ENCODE measurements around the gene TCF7L2.

Gene TCF7L2

DNA sequence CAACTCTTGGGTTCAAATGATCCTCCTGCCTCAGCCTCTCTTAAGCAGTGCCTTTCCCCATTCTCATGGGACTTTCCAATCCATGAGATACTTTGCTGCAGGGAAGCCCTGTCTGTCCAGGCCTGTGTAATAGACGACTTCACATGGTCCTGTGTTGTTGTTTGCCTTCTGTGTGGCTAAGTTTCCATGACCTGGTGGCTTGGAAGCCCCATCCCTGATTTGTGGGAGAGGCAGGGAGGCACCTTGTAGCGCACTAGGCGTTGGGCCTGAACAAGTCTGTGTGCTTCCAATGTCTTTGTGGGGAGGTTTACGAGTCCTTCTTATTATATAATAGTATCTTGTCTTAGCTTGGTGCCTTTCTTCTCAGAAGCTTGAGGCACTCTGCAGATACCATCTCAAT is 49.1 kb downstream of the TCF7L2 start:
- ChIA-PET CTCF (no interaction called here), POLR2A (ENCODE audit: low non-redundant PET) (no interaction called here)
- no peak for DNase-seq (ENCODE audit: low spot score)
- TF ChIP-seq, protein P1, sequence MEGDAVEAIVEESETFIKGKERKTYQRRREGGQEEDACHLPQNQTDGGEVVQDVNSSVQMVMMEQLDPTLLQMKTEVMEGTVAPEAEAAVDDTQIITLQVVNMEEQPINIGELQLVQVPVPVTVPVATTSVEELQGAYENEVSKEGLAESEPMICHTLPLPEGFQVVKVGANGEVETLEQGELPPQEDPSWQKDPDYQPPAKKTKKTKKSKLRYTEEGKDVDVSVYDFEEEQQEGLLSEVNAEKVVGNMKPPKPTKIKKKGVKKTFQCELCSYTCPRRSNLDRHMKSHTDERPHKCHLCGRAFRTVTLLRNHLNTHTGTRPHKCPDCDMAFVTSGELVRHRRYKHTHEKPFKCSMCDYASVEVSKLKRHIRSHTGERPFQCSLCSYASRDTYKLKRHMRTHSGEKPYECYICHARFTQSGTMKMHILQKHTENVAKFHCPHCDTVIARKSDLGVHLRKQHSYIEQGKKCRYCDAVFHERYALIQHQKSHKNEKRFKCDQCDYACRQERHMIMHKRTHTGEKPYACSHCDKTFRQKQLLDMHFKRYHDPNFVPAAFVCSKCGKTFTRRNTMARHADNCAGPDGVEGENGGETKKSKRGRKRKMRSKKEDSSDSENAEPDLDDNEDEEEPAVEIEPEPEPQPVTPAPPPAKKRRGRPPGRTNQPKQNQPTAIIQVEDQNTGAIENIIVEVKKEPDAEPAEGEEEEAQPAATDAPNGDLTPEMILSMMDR (conservative IDR thresholded peaks at IDR 0.05; ENCODE audit: low read depth): no peak
- H3K27ac ChIP-seq: no peak overlapping the region

DNA sequence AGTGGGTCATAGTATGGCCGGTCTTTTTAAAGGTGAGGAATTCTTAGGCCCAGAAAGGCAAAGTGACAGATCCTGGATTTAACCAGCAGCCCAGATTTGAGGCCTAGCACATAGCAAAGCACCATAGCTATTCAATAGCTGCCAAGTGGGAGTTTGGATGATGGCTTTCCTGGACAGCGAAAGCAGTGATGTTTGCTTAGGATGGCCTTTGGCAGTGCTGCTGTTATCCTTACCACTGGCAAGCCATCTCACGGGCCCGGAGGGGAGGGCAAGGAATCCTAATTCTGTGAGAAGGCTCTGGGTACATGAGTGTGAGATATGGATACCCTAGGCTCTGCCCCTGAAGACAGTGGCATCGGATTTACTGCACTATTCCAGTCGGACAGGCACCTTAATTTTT is 50.4 kb downstream of the TCF7L2 start:
- CTCF ChIA-PET: no interaction called here
- H3K27ac ChIP-seq: peak overlapping the region; percentile 73
- TF ChIP-seq, protein P1 (conservative IDR thresholded peaks at IDR 0.05; ENCODE audit: low read depth): no peak

DNA sequence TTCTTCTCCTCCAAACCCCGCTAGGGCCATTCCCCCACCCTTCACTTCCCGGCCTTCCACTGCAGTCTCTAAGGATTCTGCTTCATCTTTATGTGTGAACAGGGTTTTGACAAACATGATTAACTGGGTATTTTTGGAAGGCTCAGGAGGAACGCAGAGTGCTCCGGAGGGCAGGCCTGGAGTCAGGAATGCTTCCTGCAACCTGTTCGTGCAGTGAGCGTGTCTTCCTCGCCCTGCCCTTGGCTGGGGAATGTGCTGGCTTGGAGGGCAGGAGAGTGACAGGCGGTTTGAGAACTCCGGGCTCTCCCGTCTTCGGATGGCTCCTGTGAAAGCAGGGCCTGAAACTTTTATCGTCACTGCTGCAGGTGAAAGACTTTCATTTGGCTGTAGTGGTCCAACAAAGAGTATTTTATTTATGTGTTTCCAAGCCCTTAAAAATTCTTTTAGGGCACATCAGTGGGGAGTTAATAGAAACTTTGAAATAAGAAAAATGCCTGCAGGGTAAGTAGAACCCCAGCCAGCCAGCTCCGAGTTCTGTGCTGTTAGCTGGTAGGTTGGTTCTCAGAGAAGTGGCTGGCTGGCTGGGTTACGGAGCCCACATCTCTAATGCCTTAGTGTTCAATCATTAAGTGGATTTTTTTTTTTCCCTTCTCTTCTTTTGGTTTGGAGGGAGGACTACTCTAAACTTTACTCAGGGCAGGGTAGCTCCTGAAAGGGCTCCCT is 51.0 kb downstream of the TCF7L2 start:
- POLR2A ChIA-PET (ENCODE audit: low non-redundant PET): no interaction called here

More for the DNA sequence above, 50.4 kb downstream of the TCF7L2 start:
- DNase-seq (ENCODE audit: low spot score): no peak
- POLR2A ChIA-PET (ENCODE audit: low non-redundant PET): no interaction called here

DNA sequence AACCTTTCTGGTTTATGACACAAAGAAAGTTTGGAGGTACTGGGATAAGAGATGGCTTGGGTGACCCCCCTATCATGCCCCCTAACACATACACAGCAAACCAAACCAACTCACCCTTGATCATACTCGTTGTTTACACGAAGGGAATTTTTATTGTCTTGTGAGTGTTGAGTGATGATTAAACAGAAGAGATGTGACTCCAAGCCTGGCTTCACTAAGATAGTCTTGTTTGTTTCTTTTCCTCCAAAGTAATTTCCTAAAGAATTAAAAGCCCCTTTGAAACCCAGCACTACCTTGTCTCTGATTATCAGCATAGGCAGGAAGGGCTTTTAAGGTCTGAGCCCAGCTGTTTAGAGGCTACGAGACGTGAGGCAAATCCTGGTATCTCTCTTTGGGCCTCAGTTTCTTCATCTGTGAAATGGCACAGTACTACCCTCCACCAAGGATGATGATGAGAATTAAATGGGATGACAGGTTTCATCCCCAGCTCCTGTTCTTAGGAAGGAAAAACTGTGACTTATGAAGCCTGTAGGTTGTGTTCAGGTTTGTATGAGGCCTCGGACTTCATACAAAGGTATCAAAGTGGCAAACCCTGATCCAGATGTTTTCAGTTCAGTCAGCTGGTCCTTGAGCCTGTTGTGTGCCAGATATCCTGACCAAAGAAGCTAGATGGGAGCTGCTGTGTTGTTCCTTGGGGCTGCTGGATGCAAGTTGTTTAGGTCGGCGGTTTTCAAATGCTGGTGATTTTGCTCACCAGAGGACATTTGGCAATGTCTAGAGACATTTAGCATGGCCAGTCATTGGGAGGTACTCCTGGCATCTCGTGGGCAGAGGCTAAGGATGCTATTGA is 51.8 kb downstream of the TCF7L2 start:
- no peak overlapping the region for H3K27ac ChIP-seq
- TF ChIP-seq, protein P1 (conservative IDR thresholded peaks at IDR 0.05; ENCODE audit: low read depth): no peak
- ChIA-PET POLR2A (ENCODE audit: low non-redundant PET) (no interaction called here), CTCF (interaction anchor here (0.7 kb wide), 2 partner anchors 10 to 108 kb away, joined by 3 to 4 read pairs; no protein-coding TSS in a partner anchor)
- no peak for DNase-seq (ENCODE audit: low spot score)

More for the DNA sequence above, 51.0 kb downstream of the TCF7L2 start:
- TF ChIP-seq, protein P1 (conservative IDR thresholded peaks at IDR 0.05; ENCODE audit: low read depth): no peak
- H3K27ac ChIP-seq: peak overlapping the region; percentile 73
- CTCF ChIA-PET: interaction anchor here (0.7 kb wide), 2 partner anchors 9 to 107 kb away, joined by 3 to 4 read pairs; no protein-coding TSS in a partner anchor
- peak; percentile 82 for DNase-seq (ENCODE audit: low spot score)

DNA sequence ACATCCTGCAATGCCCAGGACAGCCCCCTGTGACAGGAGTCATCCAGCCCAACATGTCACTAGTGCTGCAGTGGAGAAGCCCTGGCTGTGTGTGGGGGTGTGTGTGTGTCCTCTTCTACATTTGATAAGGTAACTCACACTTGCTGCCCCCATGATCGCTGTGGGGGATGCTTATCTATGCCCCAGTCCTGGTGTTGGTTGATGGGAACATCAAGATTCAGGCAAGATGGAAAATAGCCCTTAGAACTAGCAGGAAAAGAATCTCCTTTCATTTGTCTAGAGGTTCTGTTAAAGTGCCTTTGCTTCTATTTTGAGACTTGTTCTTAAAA is 52.4 kb downstream of the TCF7L2 start:
- CTCF ChIA-PET: no interaction called here
- POLR2A ChIA-PET (ENCODE audit: low non-redundant PET): no interaction called here
- DNase-seq (ENCODE audit: low spot score): no peak
- TF ChIP-seq, protein P1 (conservative IDR thresholded peaks at IDR 0.05; ENCODE audit: low read depth): no peak
- no peak overlapping the region for H3K27ac ChIP-seq

DNA sequence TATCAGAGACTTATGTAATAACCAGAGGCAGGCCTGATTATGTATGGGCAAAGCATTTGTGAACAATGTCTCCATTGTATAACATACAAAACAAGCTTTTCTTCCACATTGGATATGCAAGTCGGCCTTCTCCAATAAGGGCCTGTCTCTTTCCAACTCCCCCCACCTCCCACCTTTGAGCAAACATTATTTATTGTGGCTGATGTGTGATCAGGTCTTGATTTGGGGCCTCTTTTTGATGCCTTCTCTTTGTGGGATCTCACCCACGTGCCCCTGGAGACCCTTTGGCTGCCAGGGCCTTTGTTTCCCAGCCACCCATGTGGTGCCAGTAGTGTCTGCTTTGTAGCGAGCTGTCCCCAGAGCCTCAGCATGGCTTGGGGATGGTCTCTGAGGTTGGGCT is 53.0 kb downstream of the TCF7L2 start:
- ChIA-PET CTCF (no interaction called here), POLR2A (ENCODE audit: low non-redundant PET) (no interaction called here)
- no peak overlapping the region for H3K27ac ChIP-seq
- TF ChIP-seq, protein P1 (conservative IDR thresholded peaks at IDR 0.05; ENCODE audit: low read depth): no peak
- no peak for DNase-seq (ENCODE audit: low spot score)

Data from RWPE1 (cell line).